ENCODE results near the gene ATP5F1C. TPM values are rescaled to one million over a fixed set of nuclear protein-coding genes. Genes with fewer than 3 reads are reported as not detected.

Gene ATP5F1C
- total RNA-seq, 4 donors from 2014 or later: 174 to 218 (median 205) TPM

- DNase-seq (ENCODE audit: low spot score) (peak; percentile 25), ATAC-seq (ENCODE audit: low FRiP score) (peak; percentile 8)
- no peak for TF ChIP-seq CTCF (IDR thresholded peaks at IDR 0.05)
Observed at GRCh38 chr10:7819121-7819460, 31.1 kb downstream of the ATP5F1C start.

GRCh38 chr10:7824251-7824650 is 36.3 kb downstream of the ATP5F1C start:
- TF ChIP-seq CTCF (IDR thresholded peaks at IDR 0.05): no peak
- ATAC-seq (ENCODE audit: low FRiP score) (no peak), DNase-seq (ENCODE audit: low spot score) (no peak)

GRCh38 chr10:7826971-7827370 is 39.0 kb downstream of the ATP5F1C start:
- ATAC-seq (ENCODE audit: low FRiP score) (no peak), DNase-seq (ENCODE audit: low spot score) (no peak)
- no peak for TF ChIP-seq CTCF (IDR thresholded peaks at IDR 0.05)

DNA sequence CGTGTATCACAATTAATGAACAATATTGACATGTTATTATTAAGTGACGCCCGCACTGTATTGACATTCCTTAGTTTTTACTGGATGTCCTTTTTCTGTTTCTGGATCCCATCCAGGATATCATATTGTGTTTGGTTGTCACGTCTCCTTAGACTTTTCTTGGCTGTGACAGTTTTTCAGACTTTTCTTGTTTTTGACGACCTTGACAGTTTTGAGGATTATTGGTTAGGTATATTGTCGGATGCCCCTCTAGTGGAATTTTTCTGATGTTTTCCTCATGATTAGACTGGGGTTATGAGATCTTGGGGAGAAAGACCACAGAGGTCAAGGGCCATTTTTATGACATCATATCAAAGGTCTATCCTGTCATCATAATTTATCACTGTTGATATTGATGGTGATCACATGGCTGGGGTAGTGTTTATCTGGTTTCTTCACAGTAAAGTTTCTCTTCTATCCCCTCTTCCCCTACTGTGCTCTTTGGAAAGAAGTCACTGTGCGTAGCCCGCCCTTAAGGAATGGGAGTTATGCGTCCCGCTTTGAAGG is 41.4 kb downstream of the ATP5F1C start:
- DNase-seq (ENCODE audit: low spot score) (no peak), ATAC-seq (ENCODE audit: low FRiP score) (no peak)
- no peak for TF ChIP-seq CTCF (IDR thresholded peaks at IDR 0.05)

GRCh38 chr10:7832060-7832459 is 44.1 kb downstream of the ATP5F1C start:
- ATAC-seq (ENCODE audit: low FRiP score) (no peak), DNase-seq (ENCODE audit: low spot score) (no peak)
- TF ChIP-seq CTCF (IDR thresholded peaks at IDR 0.05): no peak

GRCh38 chr10:7833210-7833609 is 45.2 kb downstream of the ATP5F1C start:
- TF ChIP-seq CTCF (IDR thresholded peaks at IDR 0.05): no peak
- no peak for ATAC-seq (ENCODE audit: low FRiP score)

DNA sequence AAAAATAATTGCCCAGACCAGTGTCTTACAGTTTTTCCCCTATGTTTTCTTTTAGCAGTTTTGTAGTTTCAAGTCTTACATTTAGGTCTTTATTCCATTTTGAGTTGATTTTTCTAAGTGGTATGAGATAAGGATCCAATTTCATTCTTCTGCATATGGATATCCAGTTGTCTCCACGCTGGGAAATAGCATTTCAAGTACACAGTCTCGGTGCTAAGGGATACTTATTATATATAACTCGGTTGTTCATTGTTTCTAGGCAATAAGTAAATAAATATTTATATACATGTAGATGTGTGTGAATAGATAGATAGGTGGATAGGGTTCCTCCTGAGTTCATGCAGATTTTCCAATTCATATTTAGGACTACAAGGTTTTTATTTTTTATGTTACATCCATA is 46.3 kb downstream of the ATP5F1C start:
- ATAC-seq (ENCODE audit: low FRiP score): no peak
- no peak for TF ChIP-seq CTCF (IDR thresholded peaks at IDR 0.05)

More at GRCh38 chr10:7833210-7833609, 45.2 kb downstream of the ATP5F1C start:
- no peak for DNase-seq (ENCODE audit: low spot score)

More for the DNA sequence above, 46.3 kb downstream of the ATP5F1C start:
- DNase-seq (ENCODE audit: low spot score): no peak
